Fibroblast of skin of scalp (primary cell): ENCODE results near the gene RASEF.
"Not testable (repeated sequence)": the region's sequence is repeated elsewhere in the genome, so short reads cannot be mapped to it uniquely, and the experiment has no call there.

Experiments
- DNase-seq: peaks from one replicate; pipeline ENCODE4 v3.0.0-alpha.2; 2013

Gene RASEF

GRCh38 chr9:82969291-82969690, 93.7 kb downstream of the RASEF start:
- no peak for DNase-seq

GRCh38 chr9:82968816-82969215, 94.1 kb downstream of the RASEF start:
- DNase-seq, result no peak

- DNase-seq, result peak; percentile 9
These were observed 94.6 kb downstream of the RASEF start for GRCh38 chr9:82968388-82968787.

- DNase-seq, result peak; percentile 72
These were observed 101.3 kb downstream of the RASEF start for GRCh38 chr9:82961504-82962125.

- DNase-seq, result no peak
These were observed 105.2 kb downstream of the RASEF start for GRCh38 chr9:82957529-82958379.

GRCh38 chr9:82949203-82949602, 113.7 kb downstream of the RASEF start:
- DNase-seq, result no peak

GRCh38 chr9:82940376-82940775, 122.6 kb downstream of the RASEF start:
- DNase-seq, result no peak

- no peak for DNase-seq
These were observed 123.5 kb downstream of the RASEF start for GRCh38 chr9:82939451-82939850.

- DNase-seq, result no peak
These were observed 124.3 kb downstream of the RASEF start for GRCh38 chr9:82938426-82939218.

GRCh38 chr9:82936561-82936960, 126.4 kb downstream of the RASEF start:
- not testable (repeated sequence) for DNase-seq

GRCh38 chr9:82934949-82935348, 128.0 kb downstream of the RASEF start:
- peak; percentile 16 for DNase-seq

- DNase-seq, result not testable (repeated sequence)
These were observed 128.9 kb downstream of the RASEF start for GRCh38 chr9:82934025-82934424.

GRCh38 chr9:82930116-82930515, 132.8 kb downstream of the RASEF start:
- DNase-seq, result peak; percentile 14
